B cell (primary cell): Measurements from ENCODE around the gene RGS3.

Source experiments
- EZH2 ChIP-seq: IDR thresholded peaks from 2 replicates; pipeline ENCODE4 v1.6.1; 2012; ENCODE audit warnings: borderline replicate concordance, low read depth, mild to moderate bottlenecking, moderate library complexity, low read length; ENCODE audit not compliant: insufficient read depth, poor library complexity, severe bottlenecking
- TF ChIP-seq, protein P1 (sequence below): fragments of 200-600 bp; IDR thresholded peaks from one replicate; pipeline ENCODE4 v1.8.0; 2022; ENCODE audit warnings: antibody characterized with exemption, mild to moderate bottlenecking

DNA sequence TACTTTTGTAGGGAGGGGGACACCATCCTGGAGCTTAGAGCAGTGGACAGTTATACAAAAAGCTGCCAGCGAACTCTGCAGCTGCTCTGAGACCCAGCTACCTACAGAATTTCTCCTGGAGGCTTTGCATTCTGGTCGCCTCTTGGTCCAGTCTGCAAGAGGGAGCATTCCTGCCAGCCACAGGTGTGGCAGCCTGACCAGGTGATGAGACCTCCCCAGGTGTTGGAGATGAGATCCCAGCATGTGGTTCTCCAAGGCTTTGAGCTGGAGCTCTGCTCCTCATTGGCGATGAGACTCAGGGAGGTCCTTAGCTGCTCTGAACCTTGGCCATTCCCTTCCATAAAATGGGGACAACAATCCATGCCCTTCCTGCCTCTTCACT, 69.3 kb downstream of the RGS3 start:
- TF ChIP-seq, protein P1, sequence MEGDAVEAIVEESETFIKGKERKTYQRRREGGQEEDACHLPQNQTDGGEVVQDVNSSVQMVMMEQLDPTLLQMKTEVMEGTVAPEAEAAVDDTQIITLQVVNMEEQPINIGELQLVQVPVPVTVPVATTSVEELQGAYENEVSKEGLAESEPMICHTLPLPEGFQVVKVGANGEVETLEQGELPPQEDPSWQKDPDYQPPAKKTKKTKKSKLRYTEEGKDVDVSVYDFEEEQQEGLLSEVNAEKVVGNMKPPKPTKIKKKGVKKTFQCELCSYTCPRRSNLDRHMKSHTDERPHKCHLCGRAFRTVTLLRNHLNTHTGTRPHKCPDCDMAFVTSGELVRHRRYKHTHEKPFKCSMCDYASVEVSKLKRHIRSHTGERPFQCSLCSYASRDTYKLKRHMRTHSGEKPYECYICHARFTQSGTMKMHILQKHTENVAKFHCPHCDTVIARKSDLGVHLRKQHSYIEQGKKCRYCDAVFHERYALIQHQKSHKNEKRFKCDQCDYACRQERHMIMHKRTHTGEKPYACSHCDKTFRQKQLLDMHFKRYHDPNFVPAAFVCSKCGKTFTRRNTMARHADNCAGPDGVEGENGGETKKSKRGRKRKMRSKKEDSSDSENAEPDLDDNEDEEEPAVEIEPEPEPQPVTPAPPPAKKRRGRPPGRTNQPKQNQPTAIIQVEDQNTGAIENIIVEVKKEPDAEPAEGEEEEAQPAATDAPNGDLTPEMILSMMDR: no peak
- no peak for TF ChIP-seq EZH2
